H9 (cell line): ENCODE data around the gene SLC16A3. TPM values are rescaled to one million over a fixed set of nuclear protein-coding genes. Genes with fewer than 3 reads are reported as not detected.

Source experiments
- DNase-seq: peaks from one replicate; pipeline ENCODE4 v3.0.0-alpha.2; 2017
- H2AFZ ChIP-seq: one replicate; pipeline ENCODE4 v1.6.1; 2013; ENCODE audit warnings: mild to moderate bottlenecking, low read length, control low read depth, moderate library complexity
- H2AK5ac ChIP-seq: 2 replicates; pipeline ENCODE4 v1.6.1; 2013; ENCODE audit warnings: low read length, control low read depth, mixed read lengths; ENCODE audit not compliant: insufficient read length
- H2BK120ac ChIP-seq: one replicate; pipeline ENCODE4 v1.6.1; 2013; ENCODE audit warnings: low read depth, mild to moderate bottlenecking, low read length, control low read depth, inconsistent platforms; ENCODE audit not compliant: poor library complexity, severe bottlenecking
- H2BK12ac ChIP-seq: 2 replicates; pipeline ENCODE4 v1.6.1; 2013; ENCODE audit warnings: low read length, control low read depth, mixed read lengths, low read depth; ENCODE audit not compliant: insufficient read length
- H2BK15ac ChIP-seq: 2 replicates; pipeline ENCODE4 v1.6.1; 2013; ENCODE audit warnings: low read depth, low read length, control low read depth
- H2BK20ac ChIP-seq: one replicate; pipeline ENCODE4 v1.6.1; 2013; ENCODE audit warnings: low read depth, mild to moderate bottlenecking, low read length, control low read depth, inconsistent platforms; ENCODE audit not compliant: poor library complexity, severe bottlenecking
- H2BK5ac ChIP-seq: 2 replicates; pipeline ENCODE4 v1.6.1; 2013; ENCODE audit warnings: low read length, control low read depth, mixed read lengths; ENCODE audit not compliant: insufficient read length
- H3K14ac ChIP-seq: 2 replicates; pipeline ENCODE4 v1.6.1; 2013; ENCODE audit warnings: low read length, control low read depth; ENCODE audit not compliant: insufficient read depth
- H3K18ac ChIP-seq: 2 replicates; pipeline ENCODE4 v1.6.1; 2013; ENCODE audit warnings: low read depth, mild to moderate bottlenecking, mixed read lengths, low read length, control low read depth; ENCODE audit not compliant: insufficient read length
- H3K23ac ChIP-seq: 2 replicates; pipeline ENCODE4 v1.6.1; 2013; ENCODE audit warnings: low read length, control low read depth, mixed read lengths, low read depth; ENCODE audit not compliant: insufficient read length
- H3K23me2 ChIP-seq: 2 replicates; pipeline ENCODE4 v1.6.1; 2013; ENCODE audit warnings: low read depth, mild to moderate bottlenecking, mixed read lengths, low read length, control low read depth; ENCODE audit not compliant: insufficient read length, poor library complexity, severe bottlenecking
- H3K27ac ChIP-seq: 2 replicates; pipeline ENCODE4 v1.5.1; 2013; ENCODE audit warnings: low read length, control low read depth, mixed read lengths, low read depth; ENCODE audit not compliant: insufficient read length
- H3K27me3 ChIP-seq: 2 replicates; pipeline ENCODE4 v1.6.1; 2013; ENCODE audit warnings: low read length, control low read depth, inconsistent platforms; ENCODE audit not compliant: insufficient read depth
- H3K4ac ChIP-seq: 2 replicates; pipeline ENCODE4 v1.6.1; 2013; ENCODE audit warnings: low read depth, mild to moderate bottlenecking, control low read depth, inconsistent platforms, low read length, moderate library complexity
- H3K4me1 ChIP-seq: 2 replicates; pipeline ENCODE4 v1.6.1; 2013; ENCODE audit warnings: low read length, control low read depth, inconsistent platforms; ENCODE audit not compliant: insufficient read depth
- H3K4me2 ChIP-seq: 2 replicates; pipeline ENCODE4 v1.6.1; 2013; ENCODE audit warnings: low read length, control low read depth, mixed read lengths; ENCODE audit not compliant: insufficient read length, insufficient read depth
- H3K56ac ChIP-seq: 2 replicates; pipeline ENCODE4 v1.6.1; 2013; ENCODE audit warnings: low read depth, mild to moderate bottlenecking, mixed read lengths, low read length, control low read depth; ENCODE audit not compliant: insufficient read length
- H3K79me1 ChIP-seq: 2 replicates; pipeline ENCODE4 v1.6.1; 2013; ENCODE audit warnings: low read depth, mild to moderate bottlenecking, moderate library complexity, low read length, control low read depth, inconsistent platforms; ENCODE audit not compliant: insufficient read depth, poor library complexity, severe bottlenecking
- H3K79me2 ChIP-seq: 2 replicates; pipeline ENCODE4 v1.6.1; 2013; ENCODE audit warnings: low read length, control low read depth, inconsistent platforms; ENCODE audit not compliant: insufficient read depth
- H3K9ac ChIP-seq: 2 replicates; pipeline ENCODE4 v1.6.1; 2013; ENCODE audit warnings: low read length, control low read depth, mixed read lengths; ENCODE audit not compliant: insufficient read length; ENCODE audit errors: extremely low read depth
- H3K9me3 ChIP-seq: one replicate; pipeline ENCODE4 v1.6.1; 2013; ENCODE audit warnings: low read depth, low read length, inconsistent platforms; ENCODE audit not compliant: control insufficient read depth
- H3T11ph ChIP-seq: one replicate; pipeline ENCODE4 v1.6.1; 2013; ENCODE audit warnings: mild to moderate bottlenecking, low read length, control low read depth, inconsistent platforms
- H4K20me1 ChIP-seq: one replicate; pipeline ENCODE4 v1.6.1; 2013; ENCODE audit not compliant: control insufficient read depth, insufficient read length, insufficient read depth
- H4K5ac ChIP-seq: 2 replicates; pipeline ENCODE4 v1.6.1; 2013; ENCODE audit warnings: low read depth, mild to moderate bottlenecking, mixed read lengths, low read length, control low read depth; ENCODE audit not compliant: insufficient read length
- H4K8ac ChIP-seq: replicated peaks from 2 replicates; pipeline ENCODE4 v1.6.1; 2013; ENCODE audit warnings: low read length, control low read depth, mixed read lengths, low read depth; ENCODE audit not compliant: insufficient read length
- H4K91ac ChIP-seq: 2 replicates; pipeline ENCODE4 v1.6.1; 2013; ENCODE audit warnings: low read depth, mild to moderate bottlenecking, moderate library complexity, mixed read lengths, low read length, control low read depth; ENCODE audit not compliant: insufficient read length
- H3K27ac Mint-ChIP-seq, 3 experiments: 2 replicates in 2 of 3; 3 replicates in 1 of 3; pipeline ENCODE4 v1.8.0; 2020 to 2021; ENCODE audit warnings: mixed read lengths in 3 of 3, mild to moderate bottlenecking in 1 of 3, moderate library complexity in 1 of 3
- H3K27me3 Mint-ChIP-seq: 2 replicates; pipeline ENCODE4 v1.8.0; 2021; ENCODE audit warnings: low read depth, mild to moderate bottlenecking, moderate library complexity, mixed read lengths
- H3K36me3 Mint-ChIP-seq, 3 experiments: 2 replicates in 2 of 3; 3 replicates in 1 of 3; pipeline ENCODE4 v1.8.0; 2020 to 2021; ENCODE audit warnings: low read depth in 3 of 3, mixed read lengths in 3 of 3; ENCODE audit not compliant: insufficient read depth in 1 of 3
- H3K4me1 Mint-ChIP-seq, 2 experiments: 2 replicates each; pipeline ENCODE4 v1.8.0; 2020; ENCODE audit warnings: mixed read lengths in 2 of 2
- H3K4me3 Mint-ChIP-seq, 2 experiments: 2 replicates in 1 of 2; 3 replicates in 1 of 2; pipeline ENCODE4 v1.8.0; 2020 to 2021; ENCODE audit warnings: mild to moderate bottlenecking in 2 of 2, mixed read lengths in 2 of 2, moderate library complexity in 1 of 2
- H3K9me3 Mint-ChIP-seq, 2 experiments: 2 replicates in 1 of 2; 3 replicates in 1 of 2; pipeline ENCODE4 v1.8.0; 2020; ENCODE audit warnings: mild to moderate bottlenecking in 2 of 2, mixed read lengths in 2 of 2, moderate library complexity in 1 of 2
- CTCF ChIP-seq: fragments of 200-600 bp; sonication (generic); conservative IDR thresholded peaks from 3 replicates; pipeline ENCODE4 v1.8.0; 2021; ENCODE audit warnings: antibody characterized with exemption, mild to moderate bottlenecking
- WGBS: extraction: QIAGEN DNeasy Blood & Tissue Kit; methylation state at CpG from one replicate; pipeline ENCODE4 v1.1.7; 2013; ENCODE audit warnings: missing lambda C conversion rate, low lambda C conversion rate, mixed read lengths; ENCODE audit not compliant: insufficient read length; ENCODE audit errors: extremely low coverage; 5-methylcytosine and 5-hydroxymethylcytosine counted together
- total RNA-seq: library from RNA; stranded (reverse); gene quantifications from 2 replicates; pipeline ENCODE4 v1.2.1, GENCODE V29; 2021

The SLC16A3 gene
- total RNA-seq, 1 experiment from 2014 or later: 28.4 TPM

- no peak overlapping the region for H4K5ac ChIP-seq
- no peaks in the 10 kb centered on the region for H3K23me2 ChIP-seq
- no peak overlapping the region; a peak in 1 of 5 replicates for H3K4me3 Mint-ChIP-seq
- no peak overlapping the region for H2BK5ac ChIP-seq
- no peak for DNase-seq
- no peak overlapping the region for H3K14ac ChIP-seq
- H4K20me1 ChIP-seq: no peaks in the 10 kb centered on the region
- H4K91ac ChIP-seq: no peak overlapping the region
- no peaks in the 10 kb centered on the region for H3K9me3 ChIP-seq
- H3K79me2 ChIP-seq: peaks cover 2% of the 10 kb centered on the region; the same call in 1 of the 2 replicates
- H3K18ac ChIP-seq: no peak overlapping the region
- no CpG with 5 or more reads among the region's 24 CpGs for WGBS
- H3K4me1 ChIP-seq: no peaks in the 10 kb centered on the region
- H3K4me1 Mint-ChIP-seq: peaks cover 0 to 8% of the 10 kb centered on the region in 2 experiments; a peak in 3 of 4 replicates
- H4K8ac ChIP-seq: no peak overlapping the region
- H3T11ph ChIP-seq: no peak overlapping the region
- H3K4me2 ChIP-seq: no peak overlapping the region
- H3K36me3 Mint-ChIP-seq: peaks cover 25 to 63% (median 54%) of the 10 kb centered on the region in 3 experiments; a peak in 6 of 7 replicates
- no peak overlapping the region for H2BK15ac ChIP-seq
- H3K79me1 ChIP-seq: no peaks in the 10 kb centered on the region
- no peak overlapping the region for H3K9ac ChIP-seq
- H2AK5ac ChIP-seq: no peak overlapping the region
- no peak overlapping the region for H3K4ac ChIP-seq
- H3K9me3 Mint-ChIP-seq: no peaks in the 10 kb centered on the region
- H3K56ac ChIP-seq: no peak overlapping the region
- H3K27ac ChIP-seq: no peak overlapping the region
- no peak overlapping the region for H2BK120ac ChIP-seq
- no peak overlapping the region for H2BK20ac ChIP-seq
- H3K27me3 ChIP-seq: no peaks in the 10 kb centered on the region
- H3K27me3 Mint-ChIP-seq: peaks cover 3% of the 10 kb centered on the region; the same call in 1 of the 2 replicates
- no peak overlapping the region for H2AFZ ChIP-seq
- no peak overlapping the region for H3K23ac ChIP-seq
- no peak for TF ChIP-seq CTCF
- H3K27ac Mint-ChIP-seq: peak overlapping the region in 1 of 3 experiments; percentile 6; a peak in 1 of 7 replicates
- no peak overlapping the region for H2BK12ac ChIP-seq
Measured at GRCh38 chr17:82242698-82242976, 13.8 kb downstream of the SLC16A3 start.
